GM10847 (cell line): Measurements from ENCODE around the gene MUTYH.

Experiments used
- POLR2A ChIP-seq: IDR thresholded peaks from 2 replicates; pipeline ENCODE4 v1.6.1; 2011; ENCODE audit not compliant: insufficient read length; ENCODE audit errors: extremely low read depth

Gene MUTYH

DNA sequence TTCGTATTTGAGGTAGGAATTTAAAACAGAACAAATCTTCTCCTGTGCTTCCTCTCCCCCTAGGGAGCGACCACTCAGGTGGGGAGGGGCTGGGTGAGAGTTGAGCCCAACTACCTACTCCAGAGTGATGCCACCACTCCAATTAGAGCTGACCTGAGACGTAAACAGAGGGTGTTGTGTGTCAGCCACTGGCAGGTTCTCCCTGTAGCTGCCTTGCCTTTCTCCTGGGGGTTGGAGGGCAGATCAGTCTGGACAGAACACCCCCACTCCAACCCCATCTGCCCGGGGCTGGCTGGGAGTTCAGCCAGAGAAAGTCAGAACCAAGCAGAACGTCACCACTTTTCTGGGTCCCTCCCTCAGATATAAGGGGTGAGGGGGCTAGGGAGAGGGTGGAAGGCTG is 11.6 kb downstream of the MUTYH start:
- TF ChIP-seq POLR2A, result no peak

DNA sequence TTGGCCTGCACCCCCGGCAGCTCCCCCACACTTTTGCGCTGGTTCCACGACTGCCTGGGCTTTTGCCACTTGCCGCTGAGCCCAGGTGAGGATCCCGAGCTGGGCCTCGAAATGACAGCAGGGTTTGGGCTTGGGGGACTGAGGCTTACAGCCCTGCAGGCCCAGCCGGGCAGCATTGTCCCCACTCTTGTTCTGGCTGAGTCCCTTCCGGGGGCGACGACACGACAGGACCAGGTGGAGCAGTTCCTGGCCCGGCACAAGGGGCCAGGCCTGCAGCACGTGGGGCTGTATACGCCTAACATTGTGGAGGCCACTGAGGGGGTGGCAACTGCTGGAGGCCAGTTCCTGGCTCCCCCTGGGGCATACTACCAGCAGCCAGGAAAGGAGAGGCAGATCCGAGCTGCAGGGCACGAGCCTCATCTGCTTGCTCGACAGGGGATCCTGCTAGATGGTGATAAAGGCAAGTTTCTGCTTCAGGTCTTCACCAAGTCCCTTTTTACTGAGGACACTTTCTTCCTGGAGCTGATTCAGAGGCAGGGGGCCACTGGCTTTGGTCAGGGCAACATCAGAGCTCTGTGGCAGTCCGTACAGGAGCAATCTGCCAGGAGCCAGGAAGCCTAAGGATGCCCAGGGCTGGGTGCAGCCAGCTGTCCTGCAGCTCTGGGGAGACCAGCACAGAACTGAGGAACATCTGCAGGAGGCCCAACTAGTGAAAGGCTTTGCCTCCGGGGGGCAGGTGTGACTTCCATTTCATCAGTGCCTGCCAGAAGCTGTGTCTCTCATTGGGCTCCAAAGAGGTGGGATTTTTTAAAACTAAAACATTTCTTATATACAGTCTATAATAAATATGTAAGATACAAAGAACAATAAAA is 12.4 kb downstream of the MUTYH start:
- no peak for TF ChIP-seq POLR2A

DNA sequence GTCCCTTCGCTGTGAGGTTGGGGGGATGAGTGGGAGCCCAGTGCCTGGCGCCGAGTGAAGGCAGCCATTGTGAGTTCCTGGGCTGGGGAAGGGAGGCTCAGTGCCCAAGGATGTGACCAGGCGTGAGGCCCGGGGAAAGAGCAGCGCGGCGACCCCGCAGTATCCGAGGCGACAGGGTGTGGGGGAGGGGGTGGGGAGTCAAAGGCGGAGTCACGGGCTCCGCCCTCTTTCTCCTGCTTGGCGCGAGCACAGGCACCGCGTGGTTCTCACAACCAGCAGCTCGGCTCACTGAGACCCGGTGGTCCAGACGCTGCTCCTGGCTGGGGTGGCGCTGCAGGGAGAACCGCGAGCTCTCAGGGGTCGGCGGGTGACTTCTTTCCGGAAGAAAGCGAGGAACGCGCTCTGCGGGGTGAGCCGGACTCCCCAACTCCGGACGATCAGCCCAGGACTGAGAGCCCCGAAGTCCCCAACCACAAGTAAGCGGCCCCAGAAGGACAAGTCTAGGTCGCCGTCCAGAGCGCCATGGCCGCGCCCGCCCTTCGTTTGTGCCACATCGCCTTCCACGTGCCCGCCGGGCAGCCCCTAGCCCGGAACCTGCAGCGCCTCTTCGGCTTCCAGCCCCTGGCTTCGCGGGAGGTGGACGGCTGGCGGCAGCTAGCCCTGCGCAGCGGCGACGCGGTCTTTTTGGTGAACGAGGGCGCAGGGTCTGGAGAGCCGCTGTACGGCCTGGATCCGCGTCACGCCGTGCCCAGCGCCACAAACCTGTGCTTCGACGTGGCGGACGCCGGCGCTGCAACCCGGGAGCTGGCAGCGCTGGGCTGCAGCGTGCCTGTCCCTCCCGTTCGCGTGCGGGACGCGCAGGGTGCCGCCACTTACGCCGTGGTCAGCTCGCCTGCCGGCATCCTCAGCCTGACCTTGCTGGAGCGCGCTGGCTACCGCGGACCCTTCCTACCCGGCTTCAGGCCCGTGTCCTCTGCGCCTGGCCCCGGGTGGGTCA is 13.3 kb downstream of the MUTYH start, which contains the start of gene HPDL:
Gene HPDL (plus strand): TSS at position 269 of the 997 bp plus-strand sequence. CDS start 254 bp downstream, at position 523.
- TF ChIP-seq POLR2A, result peak; percentile 81

DNA sequence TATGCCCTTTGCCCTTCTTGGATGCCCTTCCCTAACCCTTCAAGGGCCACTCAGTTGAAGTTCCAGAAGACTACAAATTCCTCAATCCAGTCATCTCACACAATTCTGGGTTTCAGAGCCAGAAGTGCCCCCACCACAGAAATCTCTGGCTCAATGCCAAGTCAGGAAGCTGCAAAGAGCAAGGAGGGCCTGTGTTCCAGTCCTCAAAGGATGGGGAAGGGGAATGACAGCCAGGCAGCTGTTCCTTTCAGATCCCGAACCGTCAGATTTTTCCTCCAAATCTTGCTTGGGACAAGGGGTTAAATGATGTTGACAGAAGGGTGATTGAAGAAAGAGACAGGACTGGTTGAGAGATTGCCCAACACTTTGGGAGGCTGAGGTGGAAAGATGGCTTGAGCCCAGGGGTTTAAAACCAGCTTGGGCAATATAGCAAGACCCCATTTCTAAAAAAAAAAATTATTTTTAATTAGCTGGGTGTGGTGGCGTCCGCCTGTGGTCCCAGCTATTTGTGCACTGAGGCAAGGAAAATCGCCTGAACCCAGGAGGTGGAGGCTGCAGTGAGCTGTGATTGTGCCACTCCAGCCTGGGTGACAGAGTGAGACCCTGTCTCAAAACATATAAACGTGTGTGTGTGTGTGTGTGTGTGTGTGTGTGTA is 14.3 kb downstream of the MUTYH start:
- TF ChIP-seq POLR2A, result no peak

DNA sequence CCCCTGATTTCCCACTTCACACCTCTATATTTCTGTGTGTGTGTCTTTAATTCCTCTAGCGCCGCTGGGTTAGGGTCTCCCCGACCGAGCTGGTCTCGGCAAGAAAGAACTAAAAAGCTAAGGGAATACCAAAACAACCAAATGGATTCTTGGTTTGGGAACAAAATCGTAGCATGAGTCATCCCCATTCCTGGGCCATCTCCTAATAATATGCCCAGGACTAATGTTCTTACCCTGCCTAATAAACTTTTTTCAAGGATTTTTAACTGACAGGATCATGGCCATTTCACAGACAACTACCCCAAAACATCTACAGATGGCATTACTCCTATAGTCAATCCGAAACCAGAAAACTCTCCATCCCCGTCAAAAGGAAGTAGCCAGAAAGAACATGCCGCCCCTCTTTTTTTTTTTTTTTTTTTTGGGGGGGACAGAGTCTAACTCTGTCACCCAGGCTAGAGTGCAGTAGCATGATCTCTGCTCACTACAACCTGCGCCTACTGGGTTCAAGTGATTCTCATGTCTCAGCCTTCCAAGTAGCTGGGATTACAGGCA is 17.7 kb downstream of the MUTYH start:
- TF ChIP-seq POLR2A, result no peak

DNA sequence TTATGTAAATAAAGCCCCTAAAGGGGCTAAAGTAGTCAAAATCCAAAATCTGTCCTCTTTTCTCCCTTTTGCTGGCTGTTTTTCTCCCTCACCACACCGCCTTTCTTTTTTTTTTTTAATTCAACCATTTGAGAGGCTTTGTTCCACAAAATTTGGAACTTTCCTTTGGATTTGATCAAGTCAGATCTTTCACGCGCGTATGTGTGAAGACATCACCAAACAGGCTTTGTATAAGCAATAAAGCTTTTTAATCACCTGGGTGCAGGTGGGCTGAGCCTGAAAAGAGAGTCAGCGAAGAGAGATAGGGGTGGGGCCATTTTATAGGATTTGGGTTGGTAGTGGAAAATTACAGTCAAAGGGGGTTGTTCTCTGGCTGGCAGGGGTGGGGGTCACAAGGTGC is 18.8 kb downstream of the MUTYH start:
- TF ChIP-seq POLR2A, result no peak

DNA sequence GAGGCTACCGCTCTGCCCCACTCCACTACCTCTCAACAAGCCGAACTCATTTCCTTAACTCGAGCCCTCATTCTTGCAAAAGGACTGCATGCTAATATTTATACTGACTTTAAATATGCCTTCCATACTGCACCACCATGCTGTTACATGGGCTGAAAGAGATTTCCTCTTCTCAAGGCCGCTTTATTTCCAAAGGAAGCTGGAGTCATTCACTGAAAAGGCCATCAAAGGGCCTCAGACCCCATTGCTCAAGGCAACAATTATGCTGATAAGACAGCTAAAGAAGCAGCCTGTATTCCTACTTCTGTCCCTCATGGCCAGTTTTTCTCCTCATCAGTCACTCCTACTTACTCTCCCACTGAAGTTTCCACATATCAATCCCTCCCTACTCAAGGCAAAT is 20.5 kb downstream of the MUTYH start:
- no peak for TF ChIP-seq POLR2A

DNA sequence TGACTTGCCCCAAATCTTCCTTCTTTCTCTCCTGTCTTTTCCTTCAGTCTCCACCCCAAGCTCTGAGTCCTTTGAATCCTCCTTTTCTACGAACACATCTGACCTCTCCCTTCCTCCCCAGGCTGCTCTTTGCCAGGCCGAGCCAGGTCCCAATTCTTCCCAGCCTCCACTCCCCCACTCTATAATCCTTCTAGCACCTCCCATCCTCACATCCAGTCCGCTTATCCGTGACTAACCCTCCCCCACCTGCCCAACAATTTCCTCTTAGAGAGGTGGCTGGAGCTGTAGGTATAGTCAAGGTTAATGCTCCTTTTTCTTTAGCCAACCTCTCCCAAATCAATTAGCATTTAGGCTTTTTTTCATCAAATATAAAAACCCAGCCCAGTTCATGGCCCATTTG is 23.1 kb downstream of the MUTYH start:
- TF ChIP-seq POLR2A, result no peak

DNA sequence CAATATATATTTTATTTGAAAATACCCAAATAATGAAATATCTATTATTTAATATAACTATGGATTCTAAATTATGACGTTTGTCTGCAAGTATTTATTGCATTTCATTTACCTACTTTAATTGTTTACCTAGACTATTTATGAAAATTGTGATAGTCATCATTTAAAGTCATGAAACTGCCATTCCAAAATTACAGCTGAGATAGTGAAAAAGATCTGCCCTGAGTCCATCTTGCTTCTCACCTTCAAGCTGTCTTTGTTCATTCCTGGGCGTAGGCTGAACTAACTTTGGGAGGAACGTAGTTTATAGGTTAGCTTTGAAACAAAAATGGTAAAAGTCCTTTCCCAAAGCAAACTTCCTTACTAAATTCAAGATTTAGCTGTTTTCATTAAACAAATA is 26.0 kb downstream of the MUTYH start:
- no peak for TF ChIP-seq POLR2A

DNA sequence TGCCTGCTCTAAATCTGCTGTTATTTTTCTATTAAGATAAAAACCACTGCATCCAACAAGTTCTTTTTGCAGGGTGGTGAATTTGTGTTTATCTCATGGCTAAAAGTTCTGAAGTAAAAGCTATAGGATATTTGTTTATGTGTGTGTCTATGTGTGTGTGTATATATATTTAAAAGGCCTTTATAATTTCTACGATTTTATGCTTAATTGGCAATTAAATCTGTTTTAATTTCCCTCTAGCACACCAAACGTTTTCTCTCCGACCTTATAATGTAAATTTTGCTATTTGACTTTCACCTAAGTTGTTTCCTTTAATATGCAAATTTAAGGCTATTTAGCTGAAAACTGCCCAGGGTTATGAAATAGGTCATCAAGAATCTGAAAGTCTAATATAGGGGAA is 33.3 kb downstream of the MUTYH start:
- TF ChIP-seq POLR2A, result no peak

DNA sequence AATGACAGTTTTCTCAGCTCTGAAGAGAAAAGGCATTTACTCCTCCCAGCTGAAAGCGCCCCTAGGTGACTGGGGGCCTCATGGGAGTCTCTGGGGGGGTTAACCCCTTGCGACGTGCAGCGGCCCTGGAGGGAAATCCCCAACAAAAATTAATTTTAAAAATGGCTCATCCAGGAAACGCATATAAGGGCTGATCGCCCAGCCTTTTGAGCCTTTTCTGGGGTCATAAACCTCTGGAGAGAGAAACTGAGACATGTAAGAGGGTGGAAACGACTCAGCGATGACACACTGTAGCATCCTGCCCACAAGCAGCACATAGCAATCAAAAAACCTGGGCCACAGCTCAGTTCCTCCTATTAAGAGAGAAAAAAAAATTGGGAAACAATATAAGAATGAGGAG is 33.9 kb downstream of the MUTYH start:
- no peak for TF ChIP-seq POLR2A

DNA sequence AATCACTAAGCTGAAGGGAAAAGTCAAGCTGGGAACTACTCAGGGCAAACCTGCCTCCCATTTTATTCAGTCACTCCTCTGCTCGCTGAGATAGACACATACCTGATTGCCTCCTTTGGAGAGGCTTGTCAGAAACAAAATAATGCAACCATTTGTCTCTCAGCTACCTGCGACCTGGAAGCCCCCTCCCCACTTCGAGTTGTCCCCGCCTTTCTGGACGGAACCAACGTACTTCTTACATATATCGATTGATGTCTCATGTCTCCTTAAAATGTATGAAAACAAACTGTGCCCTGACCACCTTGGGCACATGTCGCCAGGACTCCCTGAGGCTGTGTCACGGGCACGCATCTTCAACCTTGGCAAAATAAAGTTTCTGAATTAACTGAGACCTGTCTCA is 35.0 kb downstream of the MUTYH start:
- no peak for TF ChIP-seq POLR2A

DNA sequence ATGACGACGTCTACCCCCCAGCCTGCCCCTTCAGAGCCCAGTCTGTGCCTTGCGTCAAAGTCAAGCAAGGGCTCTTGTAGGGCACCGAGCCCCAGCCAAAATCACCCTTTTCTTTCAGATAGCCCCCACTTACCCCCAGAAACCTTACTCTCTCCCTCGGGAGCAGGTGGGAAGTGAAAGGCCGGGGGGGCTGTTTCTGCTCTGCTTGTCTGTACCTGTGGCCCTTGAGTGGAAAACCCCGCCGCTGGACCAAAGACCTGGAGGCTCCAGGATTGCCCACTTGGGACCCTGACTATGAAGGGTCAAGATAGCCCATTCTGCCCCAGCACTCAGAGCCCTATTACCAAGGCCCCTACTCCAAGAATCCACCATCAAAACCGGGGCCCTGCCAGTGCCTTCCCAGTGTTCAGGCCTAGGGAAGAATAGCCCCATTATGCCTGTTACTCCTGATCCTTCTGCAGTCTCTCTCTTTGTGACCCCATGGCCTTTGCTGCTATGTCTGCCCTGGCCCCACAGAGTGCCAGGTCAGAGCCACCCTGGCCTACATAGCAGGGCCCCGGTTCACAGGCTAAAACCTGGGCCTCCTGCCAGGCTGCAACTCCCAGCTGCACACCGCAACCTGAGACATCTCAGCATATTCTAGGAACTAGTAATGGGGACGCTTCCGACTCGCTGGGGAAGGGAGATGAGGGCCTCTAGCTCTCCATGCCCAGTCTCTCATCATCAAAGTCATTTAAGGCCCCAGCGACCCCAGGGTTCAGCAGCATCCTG is 35.7 kb downstream of the MUTYH start:
- TF ChIP-seq POLR2A, result no peak
